ENCODE data around the gene PSME2. TPM values are rescaled to one million over a fixed set of nuclear protein-coding genes. Genes with fewer than 3 reads are reported as not detected.

PSME2 gene
- total RNA-seq, 1 donor from 2014 or later = 138 TPM

DNA sequence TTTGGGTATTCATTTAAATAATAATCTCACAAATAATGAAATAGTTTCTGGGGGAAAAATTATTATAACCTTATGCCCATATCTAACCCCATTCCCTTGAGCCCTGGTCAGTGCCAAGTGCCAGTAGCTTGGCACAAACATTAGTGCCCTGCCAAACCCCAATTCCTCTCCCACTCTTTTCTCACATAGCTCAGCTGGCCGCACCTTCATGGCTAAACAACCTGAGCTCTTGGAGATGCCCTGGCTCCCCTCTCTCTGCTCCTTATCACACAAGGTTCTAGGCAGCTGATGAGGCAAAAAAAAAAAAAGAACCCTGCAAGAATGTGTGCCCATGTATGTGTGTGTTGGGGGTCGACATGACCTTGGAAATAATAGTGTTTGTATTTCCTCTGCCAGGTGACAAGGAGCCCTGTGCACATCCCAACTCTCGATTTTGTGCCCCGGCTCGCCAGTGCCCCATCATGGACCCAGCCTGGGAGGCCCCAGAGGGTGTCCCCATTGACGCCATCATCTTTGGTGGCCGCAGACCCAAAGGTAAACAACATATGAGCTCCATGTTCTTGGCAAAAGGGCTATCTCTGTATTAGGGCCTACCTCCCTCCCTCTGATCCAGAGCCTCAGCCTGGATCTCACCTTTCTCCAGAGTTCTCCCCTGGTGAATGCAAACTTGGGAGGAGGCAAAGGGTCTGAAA is 43.9 kb downstream of the PSME2 start:
- H3K27me3 ChIP-seq = no peaks in the 10 kb centered on the region
- no peak overlapping the region for H3K4me3 ChIP-seq
- H3K9me3 ChIP-seq = no peaks in the 10 kb centered on the region
- peaks cover 35% of the 10 kb centered on the region for H3K36me3 ChIP-seq
- no peak for TF ChIP-seq CTCF (IDR thresholded peaks at IDR 0.05)
- no peaks in the 10 kb centered on the region for H3K4me1 ChIP-seq
- no peak for DNase-seq
- H3K27ac ChIP-seq = no peak overlapping the region
- ATAC-seq = no peak
- intact Hi-C loops (cut with DNase I) = loop anchor here (10.0 kb wide), 1 partner anchor 48 kb away; the partner anchor contains the start of gene CARMIL3

DNA sequence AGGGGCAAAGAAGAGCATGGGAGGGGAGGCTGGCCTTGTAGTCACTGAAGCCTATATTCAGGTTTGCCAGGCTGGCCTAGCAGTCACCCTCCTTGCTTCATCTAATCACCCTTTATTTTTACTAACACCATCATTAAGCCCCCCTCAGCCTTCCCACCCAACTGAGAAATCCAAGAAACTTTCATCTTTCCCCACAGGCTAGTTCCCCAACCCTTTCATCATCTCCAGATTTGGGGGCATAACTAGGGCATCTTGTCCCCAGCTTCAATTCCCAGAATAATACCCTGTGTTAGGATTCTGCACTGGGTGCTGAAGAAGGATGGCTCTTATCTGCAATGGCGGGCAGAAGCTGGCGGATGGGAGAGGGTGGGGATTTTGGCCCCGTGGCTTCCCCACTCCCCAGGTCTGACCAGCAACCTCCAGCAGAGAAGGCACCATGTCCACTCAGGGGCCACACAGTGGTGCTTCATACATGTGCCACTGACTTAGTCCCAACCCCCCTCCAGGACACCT is 45.4 kb downstream of the PSME2 start:
- peaks cover 35% of the 10 kb centered on the region for H3K36me3 ChIP-seq
- ATAC-seq = no peak
- TF ChIP-seq CTCF (IDR thresholded peaks at IDR 0.05) = no peak

DNA sequence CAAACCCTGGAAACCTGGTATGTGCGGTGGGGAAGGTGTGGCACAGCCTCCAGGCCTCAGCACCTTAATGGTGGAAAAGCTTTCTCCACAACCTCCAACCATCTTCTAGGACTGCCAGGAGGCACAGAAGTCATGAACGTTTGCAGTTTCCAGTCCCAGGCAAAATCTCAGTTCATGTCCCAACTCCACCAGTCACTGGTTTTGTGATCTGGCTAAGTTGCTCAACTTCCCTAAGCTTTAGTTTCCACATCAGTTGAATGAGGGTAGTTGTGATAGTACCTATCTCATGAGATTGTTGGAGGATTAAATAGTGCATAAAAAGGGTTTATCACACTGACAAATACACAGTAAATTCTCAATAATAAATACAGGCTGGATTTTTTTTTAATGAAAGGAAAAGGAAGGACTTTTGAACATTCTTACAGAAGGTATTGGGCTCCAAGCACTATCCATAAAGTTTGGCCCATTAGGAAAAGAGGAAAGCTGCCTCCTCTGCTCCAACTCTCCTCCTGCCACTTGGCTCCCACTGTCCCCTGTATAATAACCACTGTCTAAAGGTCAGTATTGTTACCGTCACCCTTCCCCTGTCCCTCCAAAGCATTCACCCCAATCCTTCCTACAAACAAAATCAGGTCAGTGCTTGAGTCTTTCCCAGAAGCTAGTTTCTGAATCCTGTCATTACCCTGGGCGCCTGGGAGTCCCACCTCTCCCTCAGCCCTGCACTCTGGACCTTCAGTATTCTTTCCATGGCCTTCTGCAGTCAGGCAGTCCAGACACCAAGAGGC is 46.0 kb downstream of the PSME2 start:
- H3K27ac ChIP-seq = no peak overlapping the region
- peaks cover 5% of the 10 kb centered on the region for H3K4me1 ChIP-seq
- ATAC-seq (no peak), DNase-seq (no peak)
- H3K4me3 ChIP-seq = no peak overlapping the region
- no peak for TF ChIP-seq CTCF (IDR thresholded peaks at IDR 0.05)
- H3K9me3 ChIP-seq = no peaks in the 10 kb centered on the region
- intact Hi-C loops (cut with DNase I) = loop anchor here (10.0 kb wide), 1 partner anchor 46 kb away; the partner anchor contains the start of gene CARMIL3
- peaks cover 35% of the 10 kb centered on the region for H3K36me3 ChIP-seq
- no peaks in the 10 kb centered on the region for H3K27me3 ChIP-seq

More for the DNA sequence above, 45.4 kb downstream of the PSME2 start:
- no peak for DNase-seq
- intact Hi-C loops (cut with DNase I) = loop anchor here (10.0 kb wide), 1 partner anchor 46 kb away; the partner anchor contains the start of gene CARMIL3
- no peaks in the 10 kb centered on the region for H3K4me1 ChIP-seq
- H3K9me3 ChIP-seq = no peaks in the 10 kb centered on the region
- no peak overlapping the region for H3K27ac ChIP-seq
- no peak overlapping the region for H3K4me3 ChIP-seq
- H3K27me3 ChIP-seq = no peaks in the 10 kb centered on the region

DNA sequence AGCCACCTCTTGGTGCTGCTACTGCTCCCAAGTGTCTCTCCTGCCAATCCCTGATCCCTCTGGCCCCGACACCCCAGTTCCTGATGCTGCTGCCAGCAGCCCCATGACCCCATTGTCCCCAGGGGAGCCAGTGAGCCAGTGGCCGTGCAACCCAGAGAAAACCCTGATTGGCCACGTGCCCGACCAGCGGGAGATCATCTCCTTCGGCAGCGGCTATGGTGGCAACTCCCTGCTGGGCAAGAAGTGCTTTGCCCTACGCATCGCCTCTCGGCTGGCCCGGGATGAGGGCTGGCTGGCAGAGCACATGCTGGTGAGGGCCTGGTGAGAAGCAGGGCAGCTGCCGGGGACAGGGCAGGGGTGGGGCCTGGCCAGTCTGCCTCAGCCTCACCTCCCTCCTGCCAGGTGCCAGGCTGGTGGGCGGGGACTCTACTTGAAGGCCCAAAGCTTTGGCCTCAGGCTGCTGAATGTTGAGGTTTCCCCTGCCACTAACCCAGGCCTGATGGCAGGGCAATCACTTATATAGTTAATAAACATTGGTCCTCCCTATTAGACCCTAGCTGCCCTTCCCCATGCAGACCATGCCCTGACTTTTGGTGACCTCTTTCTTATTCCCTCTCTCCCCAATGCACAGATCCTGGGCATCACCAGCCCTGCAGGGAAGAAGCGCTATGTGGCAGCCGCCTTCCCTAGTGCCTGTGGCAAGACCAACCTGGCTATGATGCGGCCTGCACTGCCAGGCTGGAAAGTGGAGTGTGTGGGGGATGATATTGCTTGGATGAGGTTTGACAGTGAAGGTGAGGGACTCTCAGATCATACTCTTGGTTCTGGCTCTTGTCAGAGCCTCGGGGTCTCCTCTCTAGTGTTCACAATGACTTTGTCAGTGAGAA is 47.2 kb downstream of the PSME2 start:
- intact Hi-C loops (cut with DNase I) = no loop called here
- Histone ChIP-seq H3K27ac (no peak overlapping the region), H3K4me1 (peaks cover 10% of the 10 kb centered on the region), H3K9me3 (no peaks in the 10 kb centered on the region), H3K27me3 (no peaks in the 10 kb centered on the region), H3K4me3 (no peak overlapping the region), H3K36me3 (peaks cover 35% of the 10 kb centered on the region)
- peak; percentile 63 for DNase-seq
- TF ChIP-seq CTCF (IDR thresholded peaks at IDR 0.05) = no peak
- no peak for ATAC-seq

- intact Hi-C loops (cut with DNase I) = no loop called here
- ATAC-seq (no peak), DNase-seq (peak; percentile 57)
- peaks cover 15% of the 10 kb centered on the region for H3K4me1 ChIP-seq
- no peak for TF ChIP-seq CTCF (IDR thresholded peaks at IDR 0.05)
- no peaks in the 10 kb centered on the region for H3K9me3 ChIP-seq
- H3K36me3 ChIP-seq = peaks cover 35% of the 10 kb centered on the region
- H3K27me3 ChIP-seq = no peaks in the 10 kb centered on the region
- H3K27ac ChIP-seq = no peak overlapping the region
- H3K4me3 ChIP-seq = no peak overlapping the region
Measured at GRCh38 chr14:24098229-24098926, 48.0 kb downstream of the PSME2 start.
